GM19397 (cell line): ENCODE measurements around the gene EIF5.

Experiments used
- ATAC-seq: cut with Tn5 transposase; IDR thresholded peaks from one replicate; pipeline ENCODE4 v1.9.1; 2021; ENCODE audit warnings: mild to moderate bottlenecking, moderate library complexity; ENCODE audit not compliant: unreplicated experiment

Gene EIF5

DNA sequence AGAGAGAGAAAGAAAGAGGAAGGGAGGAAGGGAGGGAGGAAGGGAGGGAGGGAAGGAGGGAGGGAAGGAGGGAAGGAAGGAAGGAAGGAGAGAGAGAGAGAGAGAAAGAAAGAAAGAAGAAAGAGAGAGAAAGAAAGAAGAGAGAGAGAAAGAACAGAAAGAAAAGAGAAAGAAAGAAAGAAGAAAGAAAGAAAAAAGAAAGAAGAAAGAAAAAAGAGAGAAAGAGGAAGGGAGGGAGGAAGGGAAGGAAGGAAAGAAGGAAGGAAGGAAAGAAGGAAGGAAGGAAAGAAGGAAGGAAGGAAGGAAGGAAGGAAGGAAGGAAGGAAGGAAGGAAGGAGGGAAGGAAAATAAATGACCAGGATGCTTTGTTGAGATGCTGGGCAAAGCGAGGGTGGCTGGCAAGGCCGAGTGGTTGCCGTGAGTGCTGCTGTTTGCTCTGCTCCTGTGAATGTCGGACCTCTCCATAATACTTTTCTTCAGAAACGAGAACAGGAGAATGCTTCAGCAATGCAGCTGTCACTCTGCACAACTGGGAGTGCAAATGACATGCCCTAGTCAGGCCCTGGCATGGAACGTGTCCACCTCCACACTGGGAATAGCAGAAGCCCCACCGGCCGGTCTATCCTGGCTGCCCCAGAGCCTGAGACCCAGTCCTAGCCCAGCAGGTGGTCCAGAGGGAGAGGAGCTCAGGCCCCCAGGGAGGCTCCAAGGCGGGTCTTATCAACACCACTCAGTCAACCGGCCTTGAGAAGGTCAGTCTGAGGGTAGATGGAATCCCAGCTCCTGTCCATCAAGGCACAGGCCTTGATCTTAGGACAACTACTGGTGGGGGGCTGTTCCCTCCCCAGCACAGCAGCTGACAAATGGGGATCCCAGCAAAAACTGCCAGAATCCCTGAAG is 25.1 kb upstream of the EIF5 start:
- ATAC-seq = no peak

DNA sequence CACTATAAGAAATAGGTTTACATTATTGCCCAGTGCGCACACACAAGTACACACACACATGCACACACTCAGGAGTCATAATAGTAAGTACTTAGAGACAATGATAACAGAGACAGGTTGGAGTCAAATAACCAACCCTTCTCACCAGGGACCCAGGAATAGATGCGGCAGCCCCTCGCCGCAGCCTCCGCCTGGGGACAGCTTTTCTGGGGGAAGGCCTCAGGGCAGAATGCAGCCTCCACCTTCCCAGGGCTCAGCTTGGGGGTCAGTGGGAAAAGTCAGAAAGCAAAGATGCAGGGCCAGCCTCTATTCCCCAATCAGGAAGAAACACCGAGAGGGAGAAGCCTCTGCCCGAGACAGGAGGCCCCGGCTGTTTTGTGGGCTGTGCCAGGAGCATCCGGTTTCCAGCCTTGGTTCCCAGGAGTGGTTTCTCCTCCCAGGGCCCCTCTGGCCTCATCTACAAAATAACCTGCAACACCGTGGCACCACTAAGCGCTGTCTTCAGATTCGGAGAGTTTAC is 23.4 kb upstream of the EIF5 start:
- ATAC-seq = no peak

DNA sequence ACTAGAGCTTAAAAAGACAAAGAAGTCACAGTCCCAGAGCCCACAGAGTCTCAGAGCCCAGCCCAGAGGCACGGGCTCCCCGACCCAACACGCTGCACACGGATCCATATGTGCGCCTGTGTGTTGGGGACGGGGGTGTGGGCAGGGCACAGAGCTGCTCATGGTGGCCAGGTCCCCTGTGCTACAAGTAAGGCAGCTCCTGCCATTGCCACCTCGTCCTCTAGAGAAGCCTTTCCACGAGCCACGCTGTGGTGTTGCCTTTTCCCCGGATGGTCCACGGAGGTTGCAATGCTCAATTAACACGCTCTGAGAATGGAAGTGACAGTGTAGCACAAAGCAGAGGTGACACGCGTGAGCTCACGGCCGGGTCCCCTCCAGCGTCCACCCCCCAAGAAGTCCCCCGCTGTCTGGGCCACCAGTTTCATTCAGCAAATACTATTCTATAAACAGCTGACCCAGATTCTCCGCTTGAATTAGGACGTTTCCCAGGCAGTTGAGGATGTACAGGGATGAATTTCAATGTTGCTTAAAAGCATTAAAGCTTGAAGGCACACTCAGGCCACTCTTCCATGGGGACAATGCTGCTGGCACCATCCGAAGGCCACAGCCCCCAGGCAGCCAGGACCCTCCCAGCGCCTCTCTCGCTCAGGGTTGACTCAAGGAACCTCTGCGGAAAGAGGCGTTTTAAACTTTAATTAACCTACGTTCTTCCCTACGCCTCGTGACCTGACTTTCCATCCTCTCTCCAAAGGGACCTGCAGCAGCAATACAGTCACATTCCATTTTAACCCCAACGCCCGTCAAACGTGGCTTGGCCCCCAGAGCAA is 22.7 kb upstream of the EIF5 start:
- ATAC-seq = no peak

DNA sequence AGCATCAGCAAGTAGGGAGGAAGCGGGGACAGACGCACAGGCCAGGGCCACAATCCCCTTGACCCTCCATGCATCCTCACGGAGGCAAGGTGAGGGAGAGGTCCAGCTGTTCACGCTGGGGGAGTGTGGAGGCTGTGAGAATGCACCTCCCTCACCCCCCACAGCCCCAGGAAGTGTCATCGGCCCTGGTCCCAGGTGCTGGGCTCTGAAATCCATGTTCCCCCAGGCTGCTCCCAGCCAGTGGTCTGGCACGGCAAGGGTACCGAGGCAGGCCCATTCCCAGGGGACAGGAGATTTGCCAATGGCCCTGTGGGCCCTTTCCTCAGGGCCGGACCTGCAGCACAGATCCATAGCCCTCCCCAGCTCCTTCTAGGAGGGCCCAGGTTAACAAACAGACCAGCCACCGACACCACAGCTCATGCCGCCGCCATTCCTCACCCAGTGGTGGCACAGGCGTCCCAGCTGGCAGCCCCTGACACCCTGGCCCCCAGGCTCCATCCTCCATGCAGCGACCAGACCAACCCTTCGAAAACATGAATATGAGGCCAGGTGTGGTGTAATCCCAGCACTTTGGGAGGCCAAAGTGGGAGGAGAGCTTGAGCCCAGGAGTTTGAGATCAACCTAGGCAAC is 21.9 kb upstream of the EIF5 start:
- no peak for ATAC-seq

DNA sequence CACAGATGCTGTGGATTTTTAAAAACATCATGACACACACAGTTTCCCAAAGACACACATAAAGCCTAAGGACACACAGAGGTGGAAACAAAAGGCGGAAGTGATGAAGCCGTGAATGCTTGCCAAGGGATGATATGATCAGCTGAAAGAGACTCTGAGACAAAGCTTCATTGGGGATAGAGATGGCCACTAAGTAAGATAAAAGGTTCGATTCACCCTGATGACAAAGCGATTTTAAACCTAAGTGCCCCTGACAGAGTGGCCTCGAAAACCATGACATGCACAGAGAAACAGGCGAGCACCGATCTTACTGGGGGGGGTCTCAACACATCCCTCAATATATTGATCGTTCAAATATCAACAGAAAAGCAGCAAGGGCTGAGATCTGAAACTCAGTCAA is 20.3 kb upstream of the EIF5 start:
- ATAC-seq = no peak

DNA sequence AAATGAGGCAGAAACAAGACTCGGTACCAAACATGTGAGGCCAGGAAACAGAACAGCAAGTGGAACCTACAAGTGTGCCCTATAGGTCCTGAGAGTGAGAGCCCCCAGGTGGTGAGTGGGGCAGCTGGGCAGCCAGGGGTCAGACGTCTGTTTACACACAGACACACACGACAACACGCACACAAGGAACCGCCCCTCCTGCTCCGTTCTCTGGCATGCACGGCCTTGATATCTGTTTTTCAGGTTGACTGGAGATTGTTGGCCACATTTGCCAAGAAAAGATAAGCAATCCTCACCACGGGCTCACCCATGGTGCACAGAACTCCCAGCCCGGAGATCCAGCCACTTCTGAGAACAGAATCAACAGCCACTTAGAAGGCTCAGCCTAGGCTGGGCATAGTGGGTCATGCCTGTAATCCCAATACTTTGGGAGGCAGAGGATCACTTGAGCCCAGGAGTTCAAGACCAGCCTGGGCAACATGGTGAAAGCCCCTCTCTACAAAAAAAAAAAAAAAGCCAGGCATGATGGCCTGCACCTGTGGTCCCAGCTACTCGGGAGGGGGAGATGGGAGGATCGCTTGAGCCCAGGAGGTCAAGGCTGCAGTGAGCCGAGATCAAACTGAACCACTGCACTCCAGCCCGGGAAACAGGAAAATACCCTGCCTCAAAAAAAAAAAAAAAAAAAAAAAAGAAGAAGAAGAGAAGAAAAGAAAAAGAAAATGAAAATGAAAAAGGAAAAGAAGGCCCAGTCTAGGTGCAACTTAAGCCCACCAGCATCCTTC is 19.4 kb upstream of the EIF5 start:
- no peak for ATAC-seq

DNA sequence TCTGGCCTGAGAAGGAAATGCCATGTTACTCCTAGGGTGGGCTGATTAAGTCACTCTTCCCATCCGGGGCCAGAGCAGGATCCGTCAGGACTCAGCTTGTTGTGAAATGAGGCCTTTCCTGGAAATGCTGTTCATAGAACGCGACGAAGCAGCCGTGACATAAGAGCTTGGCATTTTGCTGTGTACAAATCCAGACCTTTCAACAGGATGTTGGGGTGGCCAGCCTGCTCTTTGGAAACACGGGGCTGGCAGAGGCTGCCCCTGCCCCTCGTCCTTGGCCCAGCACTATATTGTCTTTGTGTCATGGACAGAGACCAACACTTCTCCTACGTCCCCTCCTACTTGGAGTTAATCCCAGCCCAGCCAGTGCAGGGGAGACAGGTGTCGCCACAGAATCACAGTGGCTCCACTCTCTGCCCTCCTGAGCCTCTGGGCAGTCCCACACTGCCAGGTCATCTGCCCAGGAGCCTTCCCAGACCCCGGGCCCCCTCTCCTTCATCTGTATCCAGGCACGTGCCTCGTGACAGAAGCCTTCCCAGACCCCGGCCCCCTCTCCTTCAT is 18.6 kb upstream of the EIF5 start:
- ATAC-seq = no peak

DNA sequence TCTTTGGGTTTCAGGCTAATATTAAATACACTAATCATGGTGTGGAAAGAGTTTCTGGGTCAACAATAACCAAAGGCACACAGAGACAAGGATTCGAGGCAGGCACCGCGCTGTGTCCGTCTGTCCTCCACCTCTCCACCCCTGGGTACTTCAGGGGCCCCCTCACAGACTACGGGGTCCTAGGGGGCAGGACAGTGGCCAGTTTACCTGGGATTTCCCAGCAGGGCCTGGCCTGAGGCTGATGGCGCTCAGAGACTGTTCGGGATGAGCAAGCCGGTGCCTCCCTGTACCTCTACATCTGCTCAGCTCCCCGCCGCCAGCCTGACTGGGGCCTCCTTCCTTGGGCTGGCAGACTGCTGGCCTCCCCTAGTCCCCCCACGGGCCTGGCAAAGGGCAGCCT is 18.1 kb upstream of the EIF5 start:
- no peak for ATAC-seq

DNA sequence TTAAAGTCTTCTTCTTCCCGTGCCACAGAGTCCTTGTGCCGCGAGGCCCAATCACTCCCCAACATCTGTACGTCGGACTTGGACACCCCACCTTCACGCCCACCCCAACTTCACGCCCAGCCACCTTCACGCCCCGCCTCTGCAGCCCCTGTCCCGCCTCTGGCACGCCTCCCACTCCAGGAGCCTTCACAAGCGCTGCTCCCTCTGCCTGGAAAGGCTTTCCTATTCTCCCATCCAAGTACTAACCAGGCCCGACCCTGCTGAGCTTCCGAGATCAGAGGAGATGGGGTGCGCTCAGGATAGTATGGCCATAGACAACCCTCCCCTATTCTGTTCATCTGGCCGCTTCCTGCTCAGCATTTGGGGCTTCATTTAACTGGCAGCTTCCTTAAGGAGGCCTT is 17.3 kb upstream of the EIF5 start:
- no peak for ATAC-seq

DNA sequence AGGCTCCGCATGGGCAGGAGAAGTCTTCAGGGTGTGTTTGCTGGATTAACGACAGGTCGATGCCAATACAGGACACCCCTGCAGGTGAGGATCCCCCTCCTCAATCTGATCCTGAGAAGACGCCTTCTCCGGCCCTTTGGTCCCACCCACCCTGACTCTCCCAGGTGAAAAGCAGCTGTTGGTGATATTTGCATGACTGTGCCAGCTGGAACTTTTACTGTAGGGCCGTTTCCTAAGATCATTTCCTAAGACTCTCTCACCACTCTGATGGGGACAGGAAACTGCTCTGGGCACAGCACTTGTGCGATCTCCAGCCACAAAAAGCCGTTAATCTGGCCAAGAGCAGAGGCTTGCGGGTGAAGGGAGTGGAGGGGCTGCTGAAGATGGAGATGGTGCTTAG is 16.8 kb upstream of the EIF5 start:
- no peak for ATAC-seq

DNA sequence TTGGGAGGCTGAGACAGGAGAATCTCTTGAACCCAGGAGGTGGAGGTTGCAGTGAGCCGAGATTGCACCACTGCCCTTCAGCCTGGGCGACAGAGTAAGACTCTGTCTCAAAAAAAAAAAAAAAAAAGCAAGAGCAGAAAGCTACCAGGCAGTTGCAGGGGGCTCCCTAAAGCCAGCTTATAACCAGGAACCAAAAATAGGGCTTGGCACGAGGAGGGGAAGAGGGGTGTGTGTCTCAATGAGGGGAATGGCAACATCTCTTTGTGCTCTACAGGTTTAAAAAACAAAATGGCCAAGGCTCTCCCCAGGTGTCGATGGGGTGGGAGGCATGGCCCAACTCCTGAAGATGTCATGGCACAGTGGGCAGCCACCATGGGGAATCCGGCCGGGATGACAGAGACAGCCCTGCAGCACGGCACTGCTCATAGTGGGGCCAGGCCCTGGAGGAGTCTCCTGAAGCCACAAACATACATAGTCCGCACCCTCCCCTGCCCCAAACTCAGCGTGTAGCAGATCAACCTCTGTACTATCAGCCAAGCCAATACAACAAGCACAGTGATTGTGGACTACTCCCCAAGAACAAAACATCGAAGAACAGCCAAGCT is 16.0 kb upstream of the EIF5 start:
- ATAC-seq = no peak

DNA sequence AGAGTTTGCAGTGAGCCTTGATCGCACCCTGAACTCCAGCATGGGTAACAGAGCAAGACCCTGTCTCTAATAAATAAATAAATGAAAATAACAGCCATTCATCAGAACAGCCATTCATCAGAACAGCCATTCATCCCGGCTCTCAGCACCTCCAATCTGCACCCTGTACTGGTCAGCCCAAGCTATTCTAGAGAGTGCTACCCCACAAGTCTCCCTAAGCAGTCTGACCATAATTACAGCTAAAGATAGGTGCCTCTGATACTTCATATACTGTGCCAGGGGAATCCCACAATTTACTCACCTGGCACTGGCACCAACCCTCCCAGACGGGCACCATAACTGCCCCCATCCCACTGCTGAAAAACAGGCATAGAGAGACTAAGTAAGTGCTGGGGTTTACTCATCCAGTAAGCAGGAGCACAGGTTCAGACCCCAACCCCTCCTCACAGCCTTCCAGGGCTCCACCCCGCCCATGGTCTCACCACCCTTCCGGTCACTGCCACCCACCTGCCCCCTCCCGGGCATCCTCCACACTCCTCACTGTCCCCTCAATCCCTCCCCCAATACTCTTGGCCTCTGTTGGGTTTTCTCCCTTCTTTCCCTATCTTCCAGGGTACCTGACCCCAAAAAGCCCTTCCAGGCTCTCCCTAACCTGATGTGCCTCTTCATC is 15.2 kb upstream of the EIF5 start:
- no peak for ATAC-seq

DNA sequence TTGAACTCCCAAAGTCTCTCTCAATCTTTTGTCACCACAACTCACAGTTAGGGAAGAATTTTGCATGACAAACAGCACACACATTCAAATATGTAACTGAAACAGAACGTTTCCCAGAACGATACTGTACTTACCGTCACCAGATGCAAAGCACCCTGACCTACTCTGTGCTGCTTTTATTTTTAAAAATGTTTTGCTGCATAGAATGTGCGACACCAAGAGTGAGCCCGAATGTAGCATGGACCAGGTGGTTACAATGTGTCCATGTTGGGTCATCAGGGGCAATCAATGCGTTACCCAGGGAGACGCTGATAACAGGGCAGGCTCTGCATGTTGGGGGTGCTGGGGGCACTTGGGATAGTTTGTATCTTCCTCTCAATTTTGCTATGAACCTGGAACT is 14.6 kb upstream of the EIF5 start:
- no peak for ATAC-seq

DNA sequence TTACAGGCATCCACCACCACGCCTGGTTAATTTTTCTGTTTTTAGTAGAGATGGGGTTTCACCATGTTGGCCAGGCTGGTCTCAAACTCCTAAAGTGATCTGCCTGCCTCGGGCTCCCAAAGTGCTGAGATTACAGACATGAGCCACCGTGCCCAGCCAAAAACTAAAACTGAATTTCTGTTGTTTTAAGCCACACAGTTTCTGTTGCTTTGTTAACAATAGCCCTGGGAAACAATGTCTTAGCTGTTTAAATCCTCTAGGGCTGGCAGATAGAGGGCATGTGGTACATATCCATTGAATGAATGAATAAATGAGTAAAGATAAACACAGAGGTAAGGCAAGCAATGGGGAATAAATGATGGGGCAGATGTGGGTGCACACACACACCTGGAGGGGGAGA is 8.0 kb upstream of the EIF5 start:
- no peak for ATAC-seq

DNA sequence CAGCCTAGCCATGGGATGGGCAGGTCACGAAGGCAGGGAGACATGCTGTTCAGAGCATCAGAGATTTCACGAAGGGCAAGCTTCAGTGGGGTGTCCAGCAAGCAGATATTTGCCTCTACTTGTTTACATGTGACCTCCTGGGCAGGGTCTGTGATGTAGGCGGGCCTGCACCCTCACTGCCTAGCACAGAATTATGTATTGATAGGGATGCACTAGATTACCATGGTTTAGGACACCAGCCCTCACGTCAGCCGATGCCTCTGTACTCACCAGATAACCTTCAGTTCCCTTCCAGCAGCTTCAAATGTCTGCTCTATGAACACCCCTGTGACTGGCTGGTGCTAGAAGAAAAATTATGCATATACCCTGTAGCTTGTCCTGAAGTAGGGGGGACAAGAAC is 5.1 kb upstream of the EIF5 start:
- ATAC-seq = no peak

DNA sequence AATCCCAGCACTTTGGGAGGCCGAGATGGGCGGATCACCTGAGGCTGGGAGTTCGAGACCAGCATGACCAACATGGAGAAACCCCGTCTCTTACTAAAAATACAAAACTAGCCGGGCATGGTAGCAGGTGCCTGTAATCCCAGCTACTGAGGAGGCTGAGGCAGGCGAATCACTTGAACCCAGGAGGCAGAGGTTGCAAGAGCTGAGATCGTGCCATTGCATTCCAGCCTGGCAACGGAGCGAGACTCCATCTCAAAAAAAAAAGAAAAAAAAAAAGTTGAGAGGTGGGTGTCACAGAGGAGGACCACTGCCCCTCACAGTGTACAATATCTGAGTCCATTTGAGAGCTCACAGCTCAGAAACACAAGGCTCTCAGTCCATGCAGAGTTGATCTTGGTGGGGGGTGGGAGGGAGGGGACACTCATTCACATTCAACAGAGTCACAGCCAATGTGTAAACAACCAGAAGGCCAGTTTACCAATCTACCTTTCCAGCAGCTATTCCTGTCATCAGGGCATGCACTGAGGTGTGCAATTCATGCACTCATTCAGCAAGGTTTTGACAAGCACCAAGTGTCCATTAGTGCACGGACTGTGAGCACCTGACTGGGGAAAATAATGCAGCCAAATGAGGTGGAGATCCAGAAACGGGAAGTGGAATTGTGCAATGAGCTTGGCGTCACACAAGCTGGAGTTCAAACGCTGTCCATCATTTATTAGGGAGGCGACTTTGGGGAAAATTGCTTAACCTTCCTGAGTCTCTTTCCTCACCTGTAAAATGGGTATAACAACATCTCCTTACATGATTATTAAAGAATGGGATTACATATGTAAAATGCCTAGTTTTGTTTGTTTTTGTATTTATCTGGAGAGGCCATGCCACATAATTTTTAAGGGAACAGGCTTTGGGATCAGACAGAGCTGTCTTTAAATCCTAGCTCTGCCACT is 4.4 kb upstream of the EIF5 start:
- no peak for ATAC-seq

DNA sequence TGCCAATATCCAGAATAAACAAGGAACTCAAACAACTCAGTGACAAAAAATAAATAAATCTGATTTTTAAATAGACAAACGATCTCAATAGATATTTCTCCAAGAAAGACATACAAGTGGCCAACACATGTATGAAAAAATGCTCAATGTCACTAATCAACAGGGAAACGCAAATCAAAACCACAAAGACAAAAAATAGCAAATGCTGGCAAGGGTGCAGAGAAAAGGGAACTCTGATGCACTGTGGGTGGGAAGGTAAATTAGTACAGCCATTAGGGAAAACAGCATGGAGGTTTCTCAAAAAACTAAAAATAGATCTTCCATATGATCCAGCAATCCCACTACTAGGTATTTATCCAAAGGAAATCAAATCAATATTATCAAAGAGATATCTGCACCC is 3.5 kb upstream of the EIF5 start:
- no peak for ATAC-seq

DNA sequence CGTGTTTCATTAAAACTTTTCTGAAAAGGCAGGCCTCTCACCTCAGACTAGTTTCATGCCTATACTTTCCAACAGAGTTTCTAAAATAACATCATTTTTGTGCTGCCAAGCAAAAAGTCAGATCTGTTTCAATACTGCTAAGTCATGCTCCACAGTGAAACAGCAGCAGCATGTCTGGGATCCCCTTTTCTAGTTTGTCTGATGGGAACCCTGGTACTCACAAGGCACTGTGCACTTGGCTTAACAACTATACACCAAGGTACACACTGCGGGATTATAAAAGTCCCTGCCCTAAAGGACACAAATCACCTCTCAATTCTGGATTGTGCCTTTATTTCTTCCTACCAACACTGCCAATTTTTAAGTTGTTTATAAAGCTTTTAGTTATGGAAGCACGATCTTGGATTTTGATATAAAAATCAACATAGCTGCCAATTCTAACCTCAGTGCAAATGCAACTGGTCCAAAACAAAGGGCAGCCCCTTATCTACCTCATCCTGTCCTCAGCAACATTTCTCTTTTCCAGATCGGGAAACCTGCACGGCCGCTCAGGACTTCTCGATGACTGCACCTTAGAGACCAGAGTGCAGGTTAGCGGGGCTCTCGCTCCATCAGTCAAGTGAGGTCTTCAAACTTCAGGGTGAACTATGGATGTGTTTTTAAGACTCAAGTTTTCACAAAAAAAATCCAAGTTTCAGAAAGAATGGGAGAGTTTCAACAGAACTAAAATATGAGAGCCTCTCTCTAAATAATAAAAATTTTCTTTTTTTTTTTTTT is 1.7 kb upstream of the EIF5 start:
- ATAC-seq = no peak
